PFSK-1 (cell line): ENCODE results near the gene PYROXD2.

Experiments used
- FOXP2 ChIP-seq: optimal IDR thresholded peaks from 2 replicates; pipeline ENCODE3; 2011; ENCODE audit warnings: borderline replicate concordance, control low read depth, inconsistent platforms; ENCODE audit not compliant: insufficient read depth; ENCODE audit errors: extremely low read length, extremely low read depth
- POLR2AphosphoS5 ChIP-seq: IDR thresholded peaks from 2 replicates; pipeline ENCODE4 v1.6.1; 2012; ENCODE audit warnings: low read depth, mild to moderate bottlenecking, control low read depth, low read length, moderate library complexity
- REST ChIP-seq, 2 experiments: IDR thresholded peaks; 2 replicates each; pipeline versions ENCODE4 v1.6.1 to v1.8.0; 2011 to 2012; ENCODE audit warnings: low read depth in 2 of 2, low read length in 2 of 2, control low read depth in 1 of 2, inconsistent platforms in 1 of 2, mild to moderate bottlenecking in 1 of 2, moderate library complexity in 1 of 2; ENCODE audit not compliant: insufficient read depth in 1 of 2
- SIN3A ChIP-seq: IDR thresholded peaks from 2 replicates; pipeline ENCODE4 v1.6.1; 2012; ENCODE audit warnings: mild to moderate bottlenecking, low read length, moderate library complexity, borderline replicate concordance; ENCODE audit not compliant: insufficient read depth
- TAF1 ChIP-seq: IDR thresholded peaks from 2 replicates; pipeline ENCODE4 v1.6.1; 2012; ENCODE audit warnings: low read length, control low read depth, borderline replicate concordance; ENCODE audit not compliant: insufficient read depth

The PYROXD2 gene

GRCh38 chr10:98338896-98339295 is 76.1 kb downstream of the PYROXD2 start:
- TF ChIP-seq TAF1 (no peak), POLR2AphosphoS5 (no peak), REST (IDR thresholded peaks at IDR 0.05; ENCODE audit: insufficient read depth in 1 of 2, low read depth in 2 of 2, low read length in 2 of 2) (no peak), FOXP2 (no peak), SIN3A (no peak)

GRCh38 chr10:98338318-98338717 is 76.7 kb downstream of the PYROXD2 start:
- TF ChIP-seq SIN3A, result no peak
- no peak for TF ChIP-seq TAF1
- TF ChIP-seq POLR2AphosphoS5, result no peak
- TF ChIP-seq REST (IDR thresholded peaks at IDR 0.05; ENCODE audit: insufficient read depth in 1 of 2, low read depth in 2 of 2, low read length in 2 of 2), result no peak

GRCh38 chr10:98337484-98337883 is 77.5 kb downstream of the PYROXD2 start:
- TF ChIP-seq SIN3A (no peak), REST (IDR thresholded peaks at IDR 0.05; ENCODE audit: insufficient read depth in 1 of 2, low read depth in 2 of 2, low read length in 2 of 2) (no peak), POLR2AphosphoS5 (no peak), FOXP2 (no peak), TAF1 (no peak)
